Omental fat pad (tissue), 4 donors: ENCODE results near the gene ARHGAP27. TPM values are rescaled to one million over a fixed set of nuclear protein-coding genes. Genes with fewer than 3 reads are reported as not detected.
A peak's percentile ranks its signal among the peaks of the same experiment; 100 is the strongest.

Experiments used
- ATAC-seq: fragments of 150-250 bp; one replicate; pipeline ENCODE4 v1.9.1; 2016; ENCODE audit warnings: mild to moderate bottlenecking, moderate library complexity; ENCODE audit not compliant: low FRiP score
- DNase-seq: peaks from one replicate; pipeline ENCODE4 v3.0.0-alpha.2; 2019; ENCODE audit warnings: low spot score
- total RNA-seq, 4 donors: library from RNA; depleted of rRNA; stranded (reverse); fragments of >200 nt; gene quantifications; one replicate each; pipeline ENCODE4 v1.1.0, GENCODE V29; 2016
- TF ChIP-seq, protein P1 (sequence below), 3 donors: fragments of 450-650 bp; IDR thresholded peaks; one replicate each; pipeline ENCODE4 v1.5.1; 2016 to 2017; ENCODE audit warnings: antibody characterized with exemption in 3 of 3, mild to moderate bottlenecking in 3 of 3, moderate library complexity in 2 of 3

Gene ARHGAP27
- total RNA-seq, 4 donors from 2014 or later, result 13.4 to 52.5 (median 23.7) TPM

DNA sequence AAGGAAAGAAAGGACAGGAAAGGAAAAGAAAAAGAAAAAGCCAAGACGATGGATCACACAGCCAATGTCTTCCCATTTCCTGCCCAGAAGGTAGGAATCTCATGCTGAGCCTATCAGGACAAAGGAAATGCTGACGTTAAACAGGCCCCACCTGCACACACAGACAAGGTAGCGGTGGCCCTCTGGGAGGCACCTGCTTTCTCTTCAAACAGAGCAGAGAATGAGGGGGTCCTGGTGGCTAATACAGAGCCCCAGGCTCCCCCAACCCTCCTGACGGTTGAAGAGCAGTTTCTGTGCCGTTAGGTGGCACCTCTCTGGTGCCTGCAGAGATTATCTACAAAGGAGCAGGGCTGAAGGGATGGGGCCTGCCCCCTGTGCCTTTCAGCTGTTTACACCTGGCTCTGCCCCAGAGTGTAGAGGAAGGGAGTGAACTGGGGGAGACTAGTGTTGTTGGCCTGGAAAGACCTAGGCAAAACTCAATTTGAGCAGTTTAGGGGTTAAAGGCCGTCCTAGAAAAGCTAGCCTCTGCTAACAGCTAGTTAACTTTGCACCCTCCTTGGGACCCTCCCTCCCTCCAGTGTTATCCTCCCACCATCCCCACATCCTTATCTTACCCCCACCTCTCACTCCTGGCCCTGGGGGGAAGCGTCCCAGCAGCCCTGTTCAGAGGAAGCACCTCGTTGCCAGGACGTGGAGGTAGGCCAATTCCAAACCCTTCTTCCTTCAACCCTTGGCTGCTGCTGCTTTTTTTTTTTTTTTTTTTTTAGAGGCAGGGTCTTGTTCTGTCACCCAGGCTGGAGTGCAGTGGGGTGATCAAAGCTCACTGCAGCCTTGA, 56.3 kb downstream of the ARHGAP27 start:
- ATAC-seq, result no peak
- no peak for DNase-seq
- TF ChIP-seq, protein P1, sequence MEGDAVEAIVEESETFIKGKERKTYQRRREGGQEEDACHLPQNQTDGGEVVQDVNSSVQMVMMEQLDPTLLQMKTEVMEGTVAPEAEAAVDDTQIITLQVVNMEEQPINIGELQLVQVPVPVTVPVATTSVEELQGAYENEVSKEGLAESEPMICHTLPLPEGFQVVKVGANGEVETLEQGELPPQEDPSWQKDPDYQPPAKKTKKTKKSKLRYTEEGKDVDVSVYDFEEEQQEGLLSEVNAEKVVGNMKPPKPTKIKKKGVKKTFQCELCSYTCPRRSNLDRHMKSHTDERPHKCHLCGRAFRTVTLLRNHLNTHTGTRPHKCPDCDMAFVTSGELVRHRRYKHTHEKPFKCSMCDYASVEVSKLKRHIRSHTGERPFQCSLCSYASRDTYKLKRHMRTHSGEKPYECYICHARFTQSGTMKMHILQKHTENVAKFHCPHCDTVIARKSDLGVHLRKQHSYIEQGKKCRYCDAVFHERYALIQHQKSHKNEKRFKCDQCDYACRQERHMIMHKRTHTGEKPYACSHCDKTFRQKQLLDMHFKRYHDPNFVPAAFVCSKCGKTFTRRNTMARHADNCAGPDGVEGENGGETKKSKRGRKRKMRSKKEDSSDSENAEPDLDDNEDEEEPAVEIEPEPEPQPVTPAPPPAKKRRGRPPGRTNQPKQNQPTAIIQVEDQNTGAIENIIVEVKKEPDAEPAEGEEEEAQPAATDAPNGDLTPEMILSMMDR (IDR thresholded peaks at IDR 0.05), result no peak

DNA sequence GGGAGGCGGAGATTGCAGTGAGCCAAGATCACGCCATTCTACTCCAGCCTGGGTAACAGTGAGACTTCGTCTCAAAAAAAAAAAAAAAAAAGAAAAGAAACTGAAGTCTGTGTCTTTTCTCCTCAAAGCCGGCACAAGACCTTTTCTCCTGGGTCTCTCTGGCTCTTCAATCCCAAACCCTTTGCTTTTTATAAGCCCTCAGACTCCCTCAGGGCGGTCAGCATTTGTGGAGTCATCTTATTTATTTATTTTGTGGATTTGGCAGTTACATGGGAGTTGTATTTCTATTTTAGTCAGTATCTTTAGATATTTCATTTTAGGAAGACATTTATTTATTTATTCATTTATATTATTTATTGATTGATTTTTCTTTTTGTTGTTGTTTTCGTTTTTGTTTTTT, 58.2 kb downstream of the ARHGAP27 start:
- DNase-seq (no peak), ATAC-seq (no peak)
- TF ChIP-seq, protein P1 (IDR thresholded peaks at IDR 0.05), result no peak

GRCh38 chr17:45372325-45372869, 60.3 kb downstream of the ARHGAP27 start:
- TF ChIP-seq, protein P1 (IDR thresholded peaks at IDR 0.05), result no peak
- DNase-seq (no peak), ATAC-seq (no peak)

- DNase-seq, result peak; percentile 47
- TF ChIP-seq, protein P1 (IDR thresholded peaks at IDR 0.05), result no peak
- ATAC-seq, result peak; percentile 98
These were observed 61.0 kb downstream of the ARHGAP27 start for GRCh38 chr17:45371414-45372324.

- DNase-seq (no peak), ATAC-seq (no peak)
- TF ChIP-seq, protein P1 (IDR thresholded peaks at IDR 0.05), result no peak
These were observed 61.7 kb downstream of the ARHGAP27 start for GRCh38 chr17:45370949-45371413.

GRCh38 chr17:45369421-45369820, 63.2 kb downstream of the ARHGAP27 start:
- ATAC-seq (no peak), DNase-seq (no peak)
- TF ChIP-seq, protein P1 (IDR thresholded peaks at IDR 0.05), result no peak
